ENCODE data around the gene NLGN4Y.

Gene NLGN4Y

GRCh38 chrY:14581294-14581693 lies 57.0 kb downstream of the NLGN4Y start:
- Histone ChIP-seq H3K27me3 (ENCODE audit: control insufficient read depth, insufficient read depth, low read length) (no peaks in the 10 kb centered on the region), H3K9me3 (ENCODE audit: control insufficient read depth, low read depth, low read length) (no peaks in the 10 kb centered on the region), H3K9ac (ENCODE audit: low read length) (no peak overlapping the region), H3K27ac (ENCODE audit: low read length) (no peak overlapping the region), H3K36me3 (ENCODE audit: control insufficient read depth, low read depth, low read length) (no peaks in the 10 kb centered on the region), H3K4me1 (ENCODE audit: control insufficient read depth, low read depth, low read length) (no peaks in the 10 kb centered on the region), H3K4me3 (ENCODE audit: low read length) (no peak overlapping the region)

GRCh38 chrY:14586725-14587124 lies 62.4 kb downstream of the NLGN4Y start:
- H3K27ac ChIP-seq (ENCODE audit: low read length): no peak overlapping the region
- H3K4me1 ChIP-seq (ENCODE audit: control insufficient read depth, low read depth, low read length): no peaks in the 10 kb centered on the region
- H3K27me3 ChIP-seq (ENCODE audit: control insufficient read depth, insufficient read depth, low read length): no peaks in the 10 kb centered on the region
- no peak overlapping the region for H3K4me3 ChIP-seq (ENCODE audit: low read length)
- H3K9me3 ChIP-seq (ENCODE audit: control insufficient read depth, low read depth, low read length): no peaks in the 10 kb centered on the region
- H3K9ac ChIP-seq (ENCODE audit: low read length): no peak overlapping the region
- no peaks in the 10 kb centered on the region for H3K36me3 ChIP-seq (ENCODE audit: control insufficient read depth, low read depth, low read length)

GRCh38 chrY:14601372-14601771 lies 77.0 kb downstream of the NLGN4Y start:
- Histone ChIP-seq H3K9me3 (ENCODE audit: control insufficient read depth, low read depth, low read length) (no peaks in the 10 kb centered on the region), H3K4me3 (ENCODE audit: low read length) (no peak overlapping the region), H3K36me3 (ENCODE audit: control insufficient read depth, low read depth, low read length) (no peaks in the 10 kb centered on the region), H3K4me1 (ENCODE audit: control insufficient read depth, low read depth, low read length) (no peaks in the 10 kb centered on the region), H3K27me3 (ENCODE audit: control insufficient read depth, insufficient read depth, low read length) (no peaks in the 10 kb centered on the region), H3K9ac (ENCODE audit: low read length) (no peak overlapping the region), H3K27ac (ENCODE audit: low read length) (no peak overlapping the region)

GRCh38 chrY:14617625-14618024 lies 93.3 kb downstream of the NLGN4Y start:
- Histone ChIP-seq H3K4me1 (ENCODE audit: control insufficient read depth, low read depth, low read length) (no peaks in the 10 kb centered on the region), H3K9ac (ENCODE audit: low read length) (no peak overlapping the region), H3K27ac (ENCODE audit: low read length) (no peak overlapping the region), H3K4me3 (ENCODE audit: low read length) (no peak overlapping the region), H3K9me3 (ENCODE audit: control insufficient read depth, low read depth, low read length) (no peaks in the 10 kb centered on the region), H3K36me3 (ENCODE audit: control insufficient read depth, low read depth, low read length) (no peaks in the 10 kb centered on the region), H3K27me3 (ENCODE audit: control insufficient read depth, insufficient read depth, low read length) (no peaks in the 10 kb centered on the region)

GRCh38 chrY:14618513-14618912 lies 94.2 kb downstream of the NLGN4Y start:
- Histone ChIP-seq H3K27ac (ENCODE audit: low read length) (no peak overlapping the region), H3K36me3 (ENCODE audit: control insufficient read depth, low read depth, low read length) (no peaks in the 10 kb centered on the region), H3K27me3 (ENCODE audit: control insufficient read depth, insufficient read depth, low read length) (no peaks in the 10 kb centered on the region), H3K9ac (ENCODE audit: low read length) (no peak overlapping the region), H3K4me1 (ENCODE audit: control insufficient read depth, low read depth, low read length) (no peaks in the 10 kb centered on the region), H3K4me3 (ENCODE audit: low read length) (no peak overlapping the region), H3K9me3 (ENCODE audit: control insufficient read depth, low read depth, low read length) (no peaks in the 10 kb centered on the region)

- H3K4me3 ChIP-seq (ENCODE audit: low read length): no peak overlapping the region
- H3K27ac ChIP-seq (ENCODE audit: low read length): no peak overlapping the region
These were observed 103.9 kb downstream of the NLGN4Y start for GRCh38 chrY:14628208-14628607.

GRCh38 chrY:14631676-14632075 lies 107.3 kb downstream of the NLGN4Y start:
- no peaks in the 10 kb centered on the region for H3K9me3 ChIP-seq (ENCODE audit: control insufficient read depth, low read depth, low read length)

More at GRCh38 chrY:14628208-14628607, 103.9 kb downstream of the NLGN4Y start:
- Histone ChIP-seq H3K9me3 (ENCODE audit: control insufficient read depth, low read depth, low read length) (no peaks in the 10 kb centered on the region), H3K4me1 (ENCODE audit: control insufficient read depth, low read depth, low read length) (no peaks in the 10 kb centered on the region), H3K9ac (ENCODE audit: low read length) (no peak overlapping the region), H3K27me3 (ENCODE audit: control insufficient read depth, insufficient read depth, low read length) (no peaks in the 10 kb centered on the region), H3K36me3 (ENCODE audit: control insufficient read depth, low read depth, low read length) (no peaks in the 10 kb centered on the region)

GRCh38 chrY:14633718-14634117 lies 109.4 kb downstream of the NLGN4Y start:
- no peak overlapping the region for H3K9ac ChIP-seq (ENCODE audit: low read length)
- H3K27me3 ChIP-seq (ENCODE audit: control insufficient read depth, insufficient read depth, low read length): no peaks in the 10 kb centered on the region
- no peaks in the 10 kb centered on the region for H3K9me3 ChIP-seq (ENCODE audit: control insufficient read depth, low read depth, low read length)
- H3K27ac ChIP-seq (ENCODE audit: low read length): no peak overlapping the region
- no peaks in the 10 kb centered on the region for H3K4me1 ChIP-seq (ENCODE audit: control insufficient read depth, low read depth, low read length)
- no peak overlapping the region for H3K4me3 ChIP-seq (ENCODE audit: low read length)
- no peaks in the 10 kb centered on the region for H3K36me3 ChIP-seq (ENCODE audit: control insufficient read depth, low read depth, low read length)

More at GRCh38 chrY:14631676-14632075, 107.3 kb downstream of the NLGN4Y start:
- Histone ChIP-seq H3K4me3 (ENCODE audit: low read length) (no peak overlapping the region), H3K4me1 (ENCODE audit: control insufficient read depth, low read depth, low read length) (no peaks in the 10 kb centered on the region), H3K27ac (ENCODE audit: low read length) (no peak overlapping the region), H3K36me3 (ENCODE audit: control insufficient read depth, low read depth, low read length) (no peaks in the 10 kb centered on the region), H3K9ac (ENCODE audit: low read length) (no peak overlapping the region), H3K27me3 (ENCODE audit: control insufficient read depth, insufficient read depth, low read length) (no peaks in the 10 kb centered on the region)

- H3K36me3 ChIP-seq (ENCODE audit: control insufficient read depth, low read depth, low read length): no peaks in the 10 kb centered on the region
- H3K27me3 ChIP-seq (ENCODE audit: control insufficient read depth, insufficient read depth, low read length): no peaks in the 10 kb centered on the region
- no peak overlapping the region for H3K9ac ChIP-seq (ENCODE audit: low read length)
- H3K4me3 ChIP-seq (ENCODE audit: low read length): no peak overlapping the region
- no peaks in the 10 kb centered on the region for H3K4me1 ChIP-seq (ENCODE audit: control insufficient read depth, low read depth, low read length)
- H3K27ac ChIP-seq (ENCODE audit: low read length): no peak overlapping the region
- no peaks in the 10 kb centered on the region for H3K9me3 ChIP-seq (ENCODE audit: control insufficient read depth, low read depth, low read length)
These were observed 110.6 kb downstream of the NLGN4Y start for GRCh38 chrY:14634954-14635353.

GRCh38 chrY:14637551-14637950 lies 113.2 kb downstream of the NLGN4Y start:
- Histone ChIP-seq H3K27ac (ENCODE audit: low read length) (no peak overlapping the region), H3K4me3 (ENCODE audit: low read length) (no peak overlapping the region), H3K36me3 (ENCODE audit: control insufficient read depth, low read depth, low read length) (no peaks in the 10 kb centered on the region), H3K27me3 (ENCODE audit: control insufficient read depth, insufficient read depth, low read length) (no peaks in the 10 kb centered on the region), H3K9ac (ENCODE audit: low read length) (no peak overlapping the region), H3K4me1 (ENCODE audit: control insufficient read depth, low read depth, low read length) (no peaks in the 10 kb centered on the region), H3K9me3 (ENCODE audit: control insufficient read depth, low read depth, low read length) (no peaks in the 10 kb centered on the region)

- H3K9ac ChIP-seq (ENCODE audit: low read length): no peak overlapping the region
- no peaks in the 10 kb centered on the region for H3K9me3 ChIP-seq (ENCODE audit: control insufficient read depth, low read depth, low read length)
- H3K27ac ChIP-seq (ENCODE audit: low read length): no peak overlapping the region
- no peak overlapping the region for H3K4me3 ChIP-seq (ENCODE audit: low read length)
- no peaks in the 10 kb centered on the region for H3K4me1 ChIP-seq (ENCODE audit: control insufficient read depth, low read depth, low read length)
- H3K36me3 ChIP-seq (ENCODE audit: control insufficient read depth, low read depth, low read length): no peaks in the 10 kb centered on the region
- H3K27me3 ChIP-seq (ENCODE audit: control insufficient read depth, insufficient read depth, low read length): no peaks in the 10 kb centered on the region
These were observed 117.5 kb downstream of the NLGN4Y start for GRCh38 chrY:14641853-14642252.

GRCh38 chrY:14644157-14644952 lies 120.0 kb downstream of the NLGN4Y start:
- no peaks in the 10 kb centered on the region for H3K4me1 ChIP-seq (ENCODE audit: control insufficient read depth, low read depth, low read length)
- H3K36me3 ChIP-seq (ENCODE audit: control insufficient read depth, low read depth, low read length): no peaks in the 10 kb centered on the region
- no peak overlapping the region for H3K27ac ChIP-seq (ENCODE audit: low read length)
- no peak overlapping the region for H3K4me3 ChIP-seq (ENCODE audit: low read length)
- H3K27me3 ChIP-seq (ENCODE audit: control insufficient read depth, insufficient read depth, low read length): no peaks in the 10 kb centered on the region
- H3K9ac ChIP-seq (ENCODE audit: low read length): no peak overlapping the region
- H3K9me3 ChIP-seq (ENCODE audit: control insufficient read depth, low read depth, low read length): no peaks in the 10 kb centered on the region

All from iPS-18a (cell line).